Mesendoderm (in vitro differentiated cells): Measurements from ENCODE around the gene PSMG4.
"Not testable (repeated sequence)": the region's sequence is repeated elsewhere in the genome, so short reads cannot be mapped to it uniquely, and the experiment has no call there.

Experiments used
- DNase-seq: peaks from one replicate; pipeline ENCODE4 v3.0.0; 2013
- H2AK5ac ChIP-seq: 2 replicates; pipeline ENCODE4 v1.6.1; 2013; ENCODE audit warnings: low read length, inconsistent platforms
- H2BK120ac ChIP-seq: 2 replicates; pipeline ENCODE4 v1.6.1; 2013; ENCODE audit warnings: low read depth, mild to moderate bottlenecking, low read length, moderate library complexity, mixed read lengths
- H2BK15ac ChIP-seq: replicated peaks from 2 replicates; pipeline ENCODE4 v1.6.1; 2013; ENCODE audit warnings: low read depth, mild to moderate bottlenecking, moderate library complexity
- H2BK5ac ChIP-seq: 2 replicates; pipeline ENCODE4 v1.6.1; 2013; ENCODE audit warnings: low read length, inconsistent platforms
- H3K18ac ChIP-seq: 2 replicates; pipeline ENCODE4 v1.6.1; 2013; ENCODE audit warnings: mild to moderate bottlenecking, low read length, mixed read lengths
- H3K23ac ChIP-seq: one replicate; pipeline ENCODE4 v1.6.1; 2013; ENCODE audit warnings: low read length
- H3K27ac ChIP-seq: 2 replicates; pipeline ENCODE4 v1.5.1; 2013; ENCODE audit warnings: low read depth, mild to moderate bottlenecking, inconsistent platforms, low read length, moderate library complexity
- H3K27me3 ChIP-seq: 2 replicates; pipeline ENCODE4 v1.6.1; 2013; ENCODE audit warnings: low read length, control low read depth, mild to moderate bottlenecking, inconsistent platforms; ENCODE audit not compliant: insufficient read depth, poor library complexity
- H3K36me3 ChIP-seq: 2 replicates; pipeline ENCODE4 v1.6.1; 2013; ENCODE audit warnings: low read length, inconsistent platforms; ENCODE audit not compliant: control insufficient read depth, insufficient read depth
- H3K4ac ChIP-seq: one replicate; pipeline ENCODE4 v1.6.1; 2013; ENCODE audit warnings: low read depth, mild to moderate bottlenecking, low read length, moderate library complexity
- H3K4me1 ChIP-seq: 2 replicates; pipeline ENCODE4 v1.6.1; 2013; ENCODE audit warnings: low read depth, low read length, inconsistent platforms; ENCODE audit not compliant: control insufficient read depth
- H3K4me2 ChIP-seq: 2 replicates; pipeline ENCODE4 v1.6.1; 2013; ENCODE audit warnings: low read length
- H3K4me3 ChIP-seq: 2 replicates; pipeline ENCODE4 v1.5.1; 2013; ENCODE audit warnings: mild to moderate bottlenecking, low read length
- H3K56ac ChIP-seq: one replicate; pipeline ENCODE4 v1.6.1; 2013; ENCODE audit warnings: low read length
- H3K79me1 ChIP-seq: 2 replicates; pipeline ENCODE4 v1.6.1; 2013; ENCODE audit warnings: low read length, inconsistent platforms
- H3K79me2 ChIP-seq: 2 replicates; pipeline ENCODE4 v1.6.1; 2013; ENCODE audit warnings: mild to moderate bottlenecking, low read length; ENCODE audit not compliant: control insufficient read depth, insufficient read depth
- H3K9ac ChIP-seq: 2 replicates; pipeline ENCODE4 v1.6.1; 2013; ENCODE audit warnings: low read length, inconsistent platforms
- H4K5ac ChIP-seq: one replicate; pipeline ENCODE4 v1.6.1; 2013; ENCODE audit warnings: low read length
- H4K8ac ChIP-seq: one replicate; pipeline ENCODE4 v1.6.1; 2013; ENCODE audit warnings: low read depth, mild to moderate bottlenecking, control low read depth, low read length, moderate library complexity
- WGBS: extraction: QIAGEN DNeasy Blood & Tissue Kit; methylation state at CpG from one replicate; pipeline ENCODE4 v1.1.7; 2013; ENCODE audit warnings: low lambda C conversion rate, missing lambda C conversion rate; ENCODE audit not compliant: insufficient coverage; ENCODE audit errors: extremely low coverage; 5-methylcytosine and 5-hydroxymethylcytosine counted together

Gene PSMG4

GRCh38 chr6:3244003-3244831 lies 14.5 kb upstream of the PSMG4 start:
- no peak overlapping the region for H2AK5ac ChIP-seq
- H3K4ac ChIP-seq: no peak overlapping the region
- DNase-seq: no peak
- no CpG with 5 or more reads among the region's 8 CpGs for WGBS
- H2BK120ac ChIP-seq: no peak overlapping the region
- no peak overlapping the region for H3K4me3 ChIP-seq
- no peak overlapping the region for H4K5ac ChIP-seq
- no peak overlapping the region for H4K8ac ChIP-seq
- H3K79me2 ChIP-seq: no peaks in the 10 kb centered on the region
- H3K56ac ChIP-seq: no peak overlapping the region
- no peak overlapping the region for H3K27ac ChIP-seq
- no peaks in the 10 kb centered on the region for H3K79me1 ChIP-seq
- H2BK5ac ChIP-seq: no peak overlapping the region
- no peak overlapping the region for H3K4me2 ChIP-seq
- H3K36me3 ChIP-seq: no peaks in the 10 kb centered on the region
- no peak overlapping the region for H3K9ac ChIP-seq
- no peak overlapping the region for H2BK15ac ChIP-seq
- H3K18ac ChIP-seq: no peak overlapping the region
- H3K23ac ChIP-seq: no peak overlapping the region
- no peaks in the 10 kb centered on the region for H3K27me3 ChIP-seq
- peaks cover 4% of the 10 kb centered on the region for H3K4me1 ChIP-seq

DNA sequence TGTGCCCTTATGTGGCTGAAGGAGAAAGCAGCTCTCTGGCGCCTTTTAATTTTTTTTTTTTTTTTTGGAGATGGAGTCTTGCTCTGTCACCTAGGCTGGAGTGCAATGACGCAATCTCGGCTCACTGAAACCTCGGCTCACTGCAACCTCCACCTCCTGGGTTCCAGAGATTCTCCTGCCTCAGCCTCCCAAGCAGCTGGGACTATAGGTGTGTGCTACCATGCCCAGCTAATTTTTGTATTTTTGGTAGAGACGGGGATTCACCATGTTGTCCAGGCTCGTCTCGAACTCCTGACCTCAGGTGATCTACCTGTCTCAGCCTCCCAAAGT lies 13.9 kb upstream of the PSMG4 start:
- not testable (repeated sequence) for H3K56ac ChIP-seq, H3K27ac ChIP-seq, H3K18ac ChIP-seq, H3K27me3 ChIP-seq, H3K9ac ChIP-seq, H2AK5ac ChIP-seq, H3K36me3 ChIP-seq, H3K4ac ChIP-seq, DNase-seq, H3K79me1 ChIP-seq, H3K79me2 ChIP-seq, H2BK120ac ChIP-seq, H2BK15ac ChIP-seq, H4K8ac ChIP-seq, H3K4me1 ChIP-seq, H3K23ac ChIP-seq, H4K5ac ChIP-seq, H3K4me3 ChIP-seq, H2BK5ac ChIP-seq, H3K4me2 ChIP-seq
- whole genome bisulfite sequencing: no CpG with 5 or more reads among the region's 7 CpGs

GRCh38 chr6:3245216-3245615 lies 13.5 kb upstream of the PSMG4 start:
- no CpG with 5 or more reads among the region's 5 CpGs for WGBS
- H4K5ac ChIP-seq: no peak overlapping the region
- no peak overlapping the region for H3K27ac ChIP-seq

GRCh38 chr6:3247255-3248146 lies 11.2 kb upstream of the PSMG4 start:
- H3K27ac ChIP-seq: no peak overlapping the region
- no peak overlapping the region for H2BK15ac ChIP-seq
- peak overlapping the region; percentile 6 for H3K4ac ChIP-seq
- H3K9ac ChIP-seq: peak overlapping the region; percentile 25
- no peaks in the 10 kb centered on the region for H3K36me3 ChIP-seq
- no peaks in the 10 kb centered on the region for H3K79me1 ChIP-seq
- H4K8ac ChIP-seq: no peak overlapping the region
- no peak overlapping the region for H4K5ac ChIP-seq
- H3K27me3 ChIP-seq: no peaks in the 10 kb centered on the region
- peak overlapping the region; percentile 75 for H3K56ac ChIP-seq
- H3K4me2 ChIP-seq: peak overlapping the region; percentile 5
- no peak overlapping the region for H3K18ac ChIP-seq
- H3K4me1 ChIP-seq: peaks cover 8% of the 10 kb centered on the region
- H3K79me2 ChIP-seq: no peaks in the 10 kb centered on the region
- no peak overlapping the region for H2AK5ac ChIP-seq
- no peak overlapping the region for H3K4me3 ChIP-seq
- H2BK120ac ChIP-seq: no peak overlapping the region
- no CpG with 5 or more reads among the region's 36 CpGs for WGBS
- peak; percentile 58 for DNase-seq
- H3K23ac ChIP-seq: peak overlapping the region; percentile 3
- H2BK5ac ChIP-seq: no peak overlapping the region

More at GRCh38 chr6:3245216-3245615, 13.5 kb upstream of the PSMG4 start:
- Histone ChIP-seq H2BK5ac (no peak overlapping the region), H3K4me3 (no peak overlapping the region), H3K27me3 (no peaks in the 10 kb centered on the region), H3K56ac (peak overlapping the region; percentile 2), H3K18ac (no peak overlapping the region), H2BK120ac (no peak overlapping the region), H3K4ac (no peak overlapping the region), H3K36me3 (no peaks in the 10 kb centered on the region), H3K4me2 (no peak overlapping the region), H2BK15ac (no peak overlapping the region), H2AK5ac (no peak overlapping the region), H3K79me1 (no peaks in the 10 kb centered on the region), H3K9ac (no peak overlapping the region), H3K4me1 (peaks cover 4% of the 10 kb centered on the region), H4K8ac (no peak overlapping the region), H3K79me2 (no peaks in the 10 kb centered on the region), H3K23ac (no peak overlapping the region)
- DNase-seq: no peak

- H3K4me1 ChIP-seq: peaks cover 12% of the 10 kb centered on the region
- no peaks in the 10 kb centered on the region for H3K36me3 ChIP-seq
- H3K23ac ChIP-seq: no peak overlapping the region
- H4K8ac ChIP-seq: no peak overlapping the region
- no peak overlapping the region for H3K4me3 ChIP-seq
- no peak overlapping the region for H3K9ac ChIP-seq
- no peaks in the 10 kb centered on the region for H3K79me2 ChIP-seq
- H2BK120ac ChIP-seq: no peak overlapping the region
- no CpG with 5 or more reads among the region's 3 CpGs for WGBS
- peak overlapping the region; percentile 26 for H3K56ac ChIP-seq
- no peak overlapping the region for H2BK15ac ChIP-seq
- H2BK5ac ChIP-seq: no peak overlapping the region
- DNase-seq: no peak
- no peak overlapping the region for H3K27ac ChIP-seq
- no peaks in the 10 kb centered on the region for H3K79me1 ChIP-seq
- H3K27me3 ChIP-seq: no peaks in the 10 kb centered on the region
- H3K4me2 ChIP-seq: no peak overlapping the region
- H3K18ac ChIP-seq: no peak overlapping the region
- no peak overlapping the region for H2AK5ac ChIP-seq
- no peak overlapping the region for H3K4ac ChIP-seq
- H4K5ac ChIP-seq: no peak overlapping the region
These were observed 8.9 kb upstream of the PSMG4 start for GRCh38 chr6:3249821-3250220.
